ENCODE measurements around the gene SORCS1. TPM values are rescaled to one million over a fixed set of nuclear protein-coding genes. Genes with fewer than 3 reads are reported as not detected.

The SORCS1 gene
- polyA plus RNA-seq, 1 experiment = 0.02 TPM

- Histone ChIP-seq H3K4me3 (ENCODE audit: low read depth, low read length) (no peak overlapping the region), H3K27ac (ENCODE audit: low read depth, low read length) (no peak overlapping the region), H3K27me3 (ENCODE audit: control insufficient read depth, insufficient read depth, low read length) (no peaks in the 10 kb centered on the region), H3K9me3 (ENCODE audit: control insufficient read depth, insufficient read depth, low read length) (0 out of 2 replicates have a peak, but pooled peaks cover 6% of the 10 kb centered on the region)
- ChIA-PET CTCF (no interaction called here), POLR2A (no interaction called here)
- no peak for DNase-seq (ENCODE audit: low read depth, low spot score)
- no peak for TF ChIP-seq CTCF (IDR thresholded peaks at IDR 0.05; ENCODE audit: low read depth, low read length)
Measured at GRCh38 chr10:106661767-106662140, 502.8 kb downstream of the SORCS1 start.

- Histone ChIP-seq H3K27me3 (ENCODE audit: control insufficient read depth, insufficient read depth, low read length) (no peaks in the 10 kb centered on the region), H3K9me3 (ENCODE audit: control insufficient read depth, insufficient read depth, low read length) (0 out of 2 replicates have a peak, but pooled peaks cover 2% of the 10 kb centered on the region), H3K4me3 (ENCODE audit: low read depth, low read length) (no peak overlapping the region), H3K27ac (ENCODE audit: low read depth, low read length) (no peak overlapping the region)
- ChIA-PET CTCF (no interaction called here), POLR2A (no interaction called here)
- no peak for TF ChIP-seq CTCF (IDR thresholded peaks at IDR 0.05; ENCODE audit: low read depth, low read length)
- no peak for DNase-seq (ENCODE audit: low read depth, low spot score)
Measured at GRCh38 chr10:106661133-106661766, 503.3 kb downstream of the SORCS1 start.

GRCh38 chr10:106660550-106660949 lies 504.0 kb downstream of the SORCS1 start:
- H3K27ac ChIP-seq (ENCODE audit: low read depth, low read length) = no peak overlapping the region
- CTCF ChIA-PET = no interaction called here
- no peaks in the 10 kb centered on the region for H3K27me3 ChIP-seq (ENCODE audit: control insufficient read depth, insufficient read depth, low read length)
- no peak for DNase-seq (ENCODE audit: low read depth, low spot score)
- no peak overlapping the region for H3K4me3 ChIP-seq (ENCODE audit: low read depth, low read length)
- POLR2A ChIA-PET = no interaction called here
- no peak for TF ChIP-seq CTCF (IDR thresholded peaks at IDR 0.05; ENCODE audit: low read depth, low read length)
- H3K9me3 ChIP-seq (ENCODE audit: control insufficient read depth, insufficient read depth, low read length) = no peaks in the 10 kb centered on the region

GRCh38 chr10:106655636-106656035 lies 508.9 kb downstream of the SORCS1 start:
- TF ChIP-seq CTCF (IDR thresholded peaks at IDR 0.05; ENCODE audit: low read depth, low read length) = no peak
- CTCF ChIA-PET = no interaction called here

GRCh38 chr10:106655165-106655564 lies 509.3 kb downstream of the SORCS1 start:
- Histone ChIP-seq H3K27me3 (ENCODE audit: control insufficient read depth, insufficient read depth, low read length) (no peaks in the 10 kb centered on the region), H3K9me3 (ENCODE audit: control insufficient read depth, insufficient read depth, low read length) (peaks cover 2% of the 10 kb centered on the region; the same call in 1 of the 2 replicates), H3K4me3 (ENCODE audit: low read depth, low read length) (no peak overlapping the region), H3K27ac (ENCODE audit: low read depth, low read length) (no peak overlapping the region)
- no peak for TF ChIP-seq CTCF (IDR thresholded peaks at IDR 0.05; ENCODE audit: low read depth, low read length)
- POLR2A ChIA-PET = no interaction called here
- no peak for DNase-seq (ENCODE audit: low read depth, low spot score)
- CTCF ChIA-PET = no interaction called here

More at GRCh38 chr10:106655636-106656035, 508.9 kb downstream of the SORCS1 start:
- Histone ChIP-seq H3K27ac (ENCODE audit: low read depth, low read length) (no peak overlapping the region), H3K27me3 (ENCODE audit: control insufficient read depth, insufficient read depth, low read length) (no peaks in the 10 kb centered on the region), H3K4me3 (ENCODE audit: low read depth, low read length) (no peak overlapping the region), H3K9me3 (ENCODE audit: control insufficient read depth, insufficient read depth, low read length) (peaks cover 2% of the 10 kb centered on the region; the same call in 1 of the 2 replicates)
- DNase-seq (ENCODE audit: low read depth, low spot score) = no peak
- POLR2A ChIA-PET = no interaction called here

All from AG04450 (cell line).